Activated effector memory CD4-positive, alpha-beta T cell treated with anti-CD3 and anti-CD28 coated beads, Interleukin-2, amount 50 U/mL, for 16 hours (primary cell): ENCODE data around the gene ZEB2.

Experiments
- DNase-seq: peaks from one replicate; pipeline ENCODE4 v3.0.0-alpha.2; 2020

The ZEB2 gene

DNA sequence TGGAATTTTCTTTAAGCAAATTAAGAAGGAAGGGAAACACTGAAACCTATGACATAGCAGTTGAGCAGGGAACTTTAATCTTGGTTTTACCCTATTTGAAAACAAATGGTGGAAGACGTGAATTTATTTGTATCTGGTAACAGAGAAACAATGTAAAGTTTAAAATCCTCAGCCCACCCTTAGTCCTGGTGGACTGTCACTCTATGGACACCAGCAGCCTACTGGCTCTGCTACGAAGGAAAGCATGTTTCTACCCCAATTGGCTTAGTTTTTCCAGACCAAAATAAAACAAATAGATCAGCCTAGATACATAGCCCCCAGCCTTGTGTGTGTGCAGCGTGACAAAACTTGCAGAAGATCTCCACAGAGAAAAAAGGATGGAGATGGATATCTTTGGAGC is 7.4 kb downstream of the ZEB2 start:
- DNase-seq = no peak

DNA sequence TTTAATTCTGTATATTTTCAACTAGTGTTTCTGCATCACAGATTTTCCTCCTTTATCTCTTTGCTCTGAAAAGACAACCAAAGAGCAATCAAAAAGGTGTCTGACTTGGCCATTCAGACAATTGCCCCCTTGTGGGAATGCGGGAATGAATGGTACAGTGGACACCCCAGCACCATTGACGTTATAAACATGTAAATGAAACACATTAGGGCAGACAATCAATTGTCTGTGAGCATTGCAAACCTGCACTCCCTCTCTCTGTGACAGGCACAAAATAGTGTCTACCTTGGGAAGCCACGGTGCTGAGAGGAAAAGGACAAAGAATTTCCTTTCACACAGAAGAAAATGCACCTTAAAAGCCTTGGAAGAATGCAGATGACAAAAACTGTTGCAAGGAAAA is 8.0 kb downstream of the ZEB2 start:
- DNase-seq = no peak

DNA sequence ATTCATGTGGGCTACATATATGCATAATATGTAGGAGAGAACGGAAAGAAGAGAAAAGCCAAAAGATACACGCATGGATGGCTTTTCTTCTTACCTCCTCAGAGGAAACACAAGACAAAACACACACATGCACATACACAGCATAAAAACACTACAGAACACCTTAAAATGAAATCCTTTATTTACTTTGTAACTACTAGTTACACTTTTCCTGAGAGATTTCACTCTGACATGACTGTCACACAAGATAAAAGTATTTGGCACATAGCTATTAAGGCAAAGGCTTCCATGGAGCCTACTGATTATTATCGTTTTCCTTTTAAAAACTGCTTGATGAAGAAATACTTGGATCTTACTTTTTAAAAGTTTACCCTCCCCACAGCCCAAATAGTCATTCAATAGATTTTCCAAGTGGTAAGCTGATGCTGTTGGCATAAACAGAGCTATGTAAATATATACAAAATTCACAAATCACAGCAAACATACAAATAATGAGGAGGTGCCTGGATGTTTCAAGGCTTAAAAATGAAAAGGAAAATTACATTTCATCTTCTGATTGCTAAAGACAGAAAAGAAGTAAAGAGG is 8.6 kb downstream of the ZEB2 start:
- no peak for DNase-seq

DNA sequence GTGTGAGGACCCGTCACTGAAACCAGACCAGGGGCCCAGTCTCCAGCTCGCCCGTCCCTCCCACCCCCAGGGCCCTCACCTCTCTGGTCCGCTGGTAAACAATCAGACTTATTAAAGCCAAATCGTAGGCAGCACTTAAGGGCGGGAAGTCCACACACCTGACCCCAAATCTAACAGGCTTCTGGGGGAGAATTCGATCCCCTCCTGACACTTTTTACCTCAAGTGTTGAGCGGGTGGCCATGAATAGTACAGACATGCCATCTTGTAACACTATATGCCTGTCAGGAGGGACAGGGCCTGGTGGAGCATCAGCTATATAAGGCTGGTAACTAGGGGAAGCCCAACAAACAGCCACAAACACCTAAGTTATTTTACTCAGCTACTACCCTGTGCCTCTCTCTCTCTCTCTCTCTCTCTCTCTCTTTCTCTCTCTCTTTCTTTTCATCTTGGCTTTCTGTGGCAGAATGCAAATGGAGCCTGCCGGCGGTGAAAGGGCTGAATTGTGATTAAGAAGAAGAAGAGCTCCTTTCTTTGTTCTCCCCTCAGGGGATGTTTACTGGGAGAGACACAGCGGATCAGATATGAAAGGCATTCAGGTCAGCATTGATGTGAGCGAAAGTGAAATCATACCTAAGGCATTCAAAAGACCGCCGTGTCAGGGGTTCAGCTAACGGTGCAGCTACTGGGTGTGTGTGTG is 9.5 kb downstream of the ZEB2 start:
- DNase-seq = peak; percentile 59

DNA sequence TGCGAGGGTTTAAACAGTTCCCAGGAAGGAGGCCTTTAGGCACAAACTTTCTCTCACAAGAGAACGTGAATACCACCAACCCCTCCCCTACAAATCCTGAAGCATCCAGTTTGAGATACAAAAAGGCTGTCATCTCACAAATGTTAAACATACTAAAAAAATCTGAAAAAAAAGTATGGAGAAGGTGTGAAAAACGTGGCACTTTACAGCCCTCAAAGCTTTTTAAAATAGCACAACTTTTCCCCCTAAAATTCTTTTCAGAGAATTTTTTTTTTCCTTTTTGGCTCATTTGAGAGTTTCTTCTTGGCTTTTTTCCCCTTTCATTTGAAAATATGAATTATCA is 10.1 kb downstream of the ZEB2 start:
- DNase-seq = no peak

DNA sequence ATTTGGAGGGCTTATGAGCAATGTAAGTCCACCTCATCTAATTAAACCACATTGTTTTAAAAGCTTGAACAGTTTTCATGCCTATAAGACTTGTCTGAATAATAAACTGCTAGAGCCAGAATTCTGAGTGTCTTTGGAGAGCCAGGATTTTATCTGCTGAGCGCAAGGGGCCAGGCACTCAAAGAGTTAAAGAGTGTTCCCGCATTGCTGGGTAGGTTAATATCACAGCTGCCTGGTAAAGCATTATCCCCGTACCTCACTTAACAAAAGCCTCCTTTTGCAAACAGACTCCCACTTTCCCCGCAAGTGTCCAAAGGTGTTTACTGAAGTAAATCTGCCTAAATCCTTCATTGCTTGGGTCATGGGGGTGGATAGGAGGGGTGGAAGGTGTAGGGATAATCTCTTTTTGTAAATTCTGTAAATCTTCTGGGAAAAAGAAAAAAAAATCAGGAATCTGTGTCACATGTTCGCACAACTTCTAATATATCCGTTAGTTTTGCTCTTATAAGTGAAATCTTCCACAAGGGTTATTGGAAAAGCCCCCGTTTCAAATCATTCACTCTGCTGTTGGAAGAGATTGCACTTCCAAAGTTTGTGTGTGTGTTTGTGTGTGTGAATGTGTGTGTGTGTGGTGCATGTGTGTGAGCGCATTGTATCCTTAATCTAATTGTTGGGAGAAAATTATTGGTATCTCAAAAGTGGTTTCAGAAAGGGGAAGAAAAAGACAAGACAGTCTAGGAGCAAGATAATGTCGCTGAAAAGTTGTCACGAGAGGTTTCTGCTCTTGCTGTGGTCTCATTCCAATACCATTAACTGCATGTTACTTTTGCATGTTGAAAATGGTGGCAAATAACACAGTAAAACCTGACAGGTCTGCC is 10.7 kb downstream of the ZEB2 start:
- no peak for DNase-seq

DNA sequence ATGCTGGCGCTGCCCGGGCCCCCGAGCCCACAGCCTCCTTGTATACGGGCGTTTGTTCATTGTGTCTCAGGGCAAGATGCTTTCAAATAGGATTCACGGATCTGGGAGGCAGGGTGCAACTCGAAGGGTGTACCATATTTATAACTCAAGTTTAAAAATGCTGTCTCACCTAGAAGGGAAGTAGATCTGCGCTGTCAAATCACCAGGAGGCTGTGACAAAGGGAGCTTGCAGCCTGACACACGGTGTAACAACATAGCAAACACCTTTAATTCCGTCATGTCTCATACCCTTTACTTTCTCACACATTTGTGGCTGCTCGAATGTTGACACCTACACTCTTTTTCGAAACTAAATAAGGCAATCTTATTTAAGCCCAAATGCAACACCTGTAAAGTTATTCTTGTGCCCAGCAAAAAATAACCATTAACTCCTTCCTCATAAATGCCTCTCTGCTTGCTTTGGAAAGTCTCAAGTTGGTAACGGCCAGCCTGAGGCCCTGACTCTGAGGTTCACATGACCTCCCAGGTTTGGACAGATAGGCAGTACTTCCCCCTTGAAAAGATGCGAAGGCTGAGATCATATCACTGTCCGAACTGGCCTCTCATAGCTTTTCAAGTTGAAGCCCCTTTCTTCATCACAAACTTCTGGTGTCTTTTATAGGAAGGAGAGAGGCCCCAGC is 11.6 kb downstream of the ZEB2 start:
- no peak for DNase-seq

DNA sequence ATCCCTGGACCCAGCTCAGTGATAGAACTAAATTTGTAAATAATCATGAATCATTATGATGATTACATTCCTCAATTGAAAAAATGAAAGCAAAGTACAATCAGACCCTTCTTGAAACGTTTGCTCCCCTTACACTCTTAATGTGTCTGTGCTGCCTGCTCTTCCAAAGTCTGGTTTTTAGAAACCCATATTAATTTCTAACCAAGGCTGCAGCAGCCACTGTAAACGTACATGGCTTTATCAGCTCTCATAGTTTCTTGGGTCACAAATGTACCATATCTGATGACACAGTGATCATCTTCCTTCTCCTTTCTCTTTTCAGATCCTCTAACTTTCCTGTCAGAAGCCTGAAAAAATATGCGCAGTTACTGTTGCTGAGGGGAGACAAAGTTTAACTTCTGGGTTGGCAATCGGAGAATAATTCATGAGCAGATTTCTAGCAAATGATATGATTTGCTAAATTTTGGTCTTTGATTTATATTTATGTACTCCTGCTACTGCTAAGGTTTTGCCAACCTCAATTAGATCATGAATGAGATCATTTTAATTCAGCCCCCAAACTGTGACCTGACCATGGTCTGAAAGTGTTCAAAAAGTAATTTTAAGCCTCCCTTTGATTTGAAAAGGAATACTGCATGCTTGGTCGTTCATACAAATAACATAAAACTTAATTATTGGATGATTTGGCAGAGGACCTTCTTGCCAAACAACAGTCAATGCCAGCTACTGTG is 12.3 kb downstream of the ZEB2 start:
- no peak for DNase-seq

DNA sequence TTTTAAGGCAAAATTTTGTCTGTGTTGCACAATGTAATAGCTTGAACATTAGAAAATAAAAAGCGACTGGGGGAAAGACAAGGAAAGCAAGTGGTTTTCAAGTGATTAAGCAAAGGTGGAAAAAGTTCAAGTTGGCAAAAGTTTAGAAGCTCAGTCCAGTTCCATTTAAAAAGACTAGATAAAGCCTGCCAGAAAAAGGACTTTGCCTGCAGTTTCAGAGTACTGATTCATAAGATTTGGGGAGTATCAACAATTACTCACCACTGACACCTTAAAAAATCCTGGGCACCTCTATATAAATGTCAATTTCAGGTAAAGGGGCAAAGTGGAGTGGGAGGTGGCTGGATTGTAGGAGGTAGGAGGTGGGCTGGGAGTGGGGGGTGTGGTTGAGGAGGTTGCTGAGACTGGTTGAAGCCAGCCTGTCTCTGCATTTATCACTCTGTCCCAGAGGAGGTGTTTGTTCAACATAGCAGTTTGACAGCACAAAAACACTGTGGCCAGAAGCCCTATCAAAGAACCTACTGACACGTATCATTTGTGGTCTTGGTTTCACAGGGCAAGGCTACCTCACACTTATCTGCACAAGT is 14.6 kb downstream of the ZEB2 start:
- no peak for DNase-seq

DNA sequence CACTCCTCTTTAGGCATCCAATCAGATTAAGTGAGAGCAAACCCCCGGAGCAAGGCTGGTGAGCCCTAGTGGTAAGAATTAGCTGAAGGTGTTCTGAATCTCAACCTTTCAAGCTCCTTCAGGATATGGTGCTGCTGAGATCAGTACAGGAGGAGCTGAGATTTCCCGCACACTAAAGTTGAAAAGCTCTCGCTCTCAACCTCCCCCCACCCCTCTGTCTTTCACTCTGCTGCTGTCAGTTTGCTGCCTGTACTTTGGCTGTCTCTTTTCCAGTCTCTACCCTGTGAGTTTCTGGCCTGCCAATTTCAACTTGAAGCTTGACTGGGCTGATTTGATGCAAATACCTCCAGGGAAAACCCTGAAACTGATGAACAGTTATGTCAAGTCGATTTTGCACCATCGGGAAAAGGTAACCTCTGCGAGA is 15.7 kb downstream of the ZEB2 start:
- DNase-seq = no peak

DNA sequence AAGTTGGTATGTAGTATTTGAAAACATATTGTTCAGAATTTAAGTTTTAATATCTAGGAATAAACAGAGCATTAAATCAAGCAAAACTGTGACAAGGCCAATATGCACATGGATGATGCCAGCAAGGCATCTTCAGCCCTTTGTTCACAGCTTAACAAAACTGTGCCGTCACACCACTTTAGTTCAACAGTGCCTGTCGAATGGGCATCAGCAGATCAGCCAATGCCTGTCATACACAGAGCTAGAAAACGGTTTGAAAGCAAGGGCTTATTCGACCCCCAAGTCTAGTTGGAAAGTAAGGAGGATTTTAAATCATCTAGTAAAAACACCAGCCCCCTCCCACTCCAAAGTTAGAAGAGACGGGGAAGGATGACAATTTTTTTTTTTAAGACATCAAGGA is 16.7 kb downstream of the ZEB2 start:
- no peak for DNase-seq

DNA sequence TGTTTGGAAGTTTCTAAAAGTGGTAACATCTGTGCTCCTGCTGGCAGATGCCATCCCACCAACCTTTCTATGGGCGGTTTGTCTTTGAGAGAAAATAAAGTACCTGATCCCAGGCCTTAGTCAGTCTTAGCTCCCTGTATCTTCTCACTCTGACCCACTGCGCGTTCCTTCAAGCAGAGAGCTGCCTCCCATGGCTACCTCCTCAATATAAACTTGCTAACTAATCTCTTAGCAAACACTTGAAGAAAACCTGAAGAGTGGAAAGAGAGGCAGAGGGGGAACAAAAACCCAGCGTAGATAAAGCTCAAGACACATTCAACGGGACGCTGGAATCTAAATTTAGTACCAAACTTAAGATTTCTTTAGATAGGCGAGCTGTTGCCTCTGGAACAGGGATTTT is 17.6 kb downstream of the ZEB2 start:
- no peak for DNase-seq

DNA sequence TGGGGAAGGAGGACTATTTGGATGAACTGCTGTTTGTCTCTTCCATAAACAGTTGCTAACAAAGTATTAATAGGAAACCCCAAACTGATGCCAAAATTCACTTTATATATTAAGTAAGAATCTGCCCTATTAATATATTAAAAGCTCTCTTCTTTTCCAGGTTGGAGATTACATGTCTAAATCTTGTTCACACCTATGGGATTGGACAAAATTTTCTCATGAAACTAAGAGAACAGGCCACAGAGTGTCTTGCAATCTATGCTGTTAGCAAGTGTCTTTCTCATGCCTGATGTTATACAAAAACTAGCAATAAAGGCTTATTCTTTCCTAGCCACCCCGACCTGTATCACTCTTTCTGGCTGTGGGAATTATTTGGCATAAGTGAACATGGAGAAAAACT is 18.3 kb downstream of the ZEB2 start:
- no peak for DNase-seq

DNA sequence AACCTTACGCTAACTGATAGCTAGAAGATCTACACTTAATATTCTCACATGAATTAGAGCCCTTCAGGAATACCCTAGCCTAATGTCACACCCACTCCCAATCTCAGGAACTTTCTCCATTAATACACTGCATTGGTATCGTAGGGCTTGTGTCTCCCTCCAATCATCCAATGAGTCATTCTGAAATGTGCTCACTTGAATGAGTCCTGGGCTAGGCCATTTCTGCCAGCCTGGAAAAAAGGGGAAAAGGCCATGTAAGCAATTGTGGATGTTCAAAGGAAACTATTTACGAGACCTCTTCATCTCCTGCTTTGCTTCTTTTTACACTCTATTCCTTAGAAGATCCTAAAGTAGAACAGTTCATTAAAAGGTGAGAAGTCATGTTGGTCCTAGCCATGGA is 18.8 kb downstream of the ZEB2 start:
- no peak for DNase-seq

DNA sequence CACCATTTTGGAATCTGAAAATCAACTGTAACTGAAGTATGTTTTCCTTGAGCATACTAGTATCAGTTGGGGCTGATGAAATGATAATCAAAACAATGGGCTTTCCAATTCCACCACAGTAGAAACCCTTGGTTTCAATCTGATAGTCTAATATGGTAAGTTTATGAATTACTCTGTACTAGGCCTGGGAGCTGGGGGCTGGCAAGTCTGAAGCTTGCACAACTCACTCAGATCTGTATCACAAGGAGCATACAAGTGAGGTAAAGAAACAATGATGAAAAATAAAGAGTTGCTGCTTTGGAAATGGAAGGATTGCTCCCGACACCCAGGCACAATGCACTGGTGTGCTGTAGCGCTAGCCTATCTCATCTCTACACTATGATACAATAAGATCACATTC is 19.4 kb downstream of the ZEB2 start:
- DNase-seq = no peak

DNA sequence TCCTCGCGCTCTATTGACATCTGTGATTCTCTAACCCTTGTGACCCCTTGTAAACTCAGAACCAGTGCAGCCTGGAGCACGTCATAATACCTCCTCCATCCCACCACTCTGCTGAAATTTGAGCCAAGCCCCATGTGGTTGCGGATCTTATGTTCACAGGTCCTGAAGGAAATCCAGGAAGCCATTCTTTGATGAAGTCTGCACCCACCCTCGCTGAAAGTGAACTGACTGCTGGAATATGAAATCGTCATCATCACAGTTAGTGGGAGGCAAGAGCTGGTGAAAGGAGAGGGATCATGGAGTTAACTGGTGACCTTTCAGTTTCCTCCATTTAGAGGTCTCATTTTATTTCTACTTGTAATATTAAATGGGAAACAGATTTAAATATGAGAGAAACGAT is 21.6 kb downstream of the ZEB2 start:
- no peak for DNase-seq

DNA sequence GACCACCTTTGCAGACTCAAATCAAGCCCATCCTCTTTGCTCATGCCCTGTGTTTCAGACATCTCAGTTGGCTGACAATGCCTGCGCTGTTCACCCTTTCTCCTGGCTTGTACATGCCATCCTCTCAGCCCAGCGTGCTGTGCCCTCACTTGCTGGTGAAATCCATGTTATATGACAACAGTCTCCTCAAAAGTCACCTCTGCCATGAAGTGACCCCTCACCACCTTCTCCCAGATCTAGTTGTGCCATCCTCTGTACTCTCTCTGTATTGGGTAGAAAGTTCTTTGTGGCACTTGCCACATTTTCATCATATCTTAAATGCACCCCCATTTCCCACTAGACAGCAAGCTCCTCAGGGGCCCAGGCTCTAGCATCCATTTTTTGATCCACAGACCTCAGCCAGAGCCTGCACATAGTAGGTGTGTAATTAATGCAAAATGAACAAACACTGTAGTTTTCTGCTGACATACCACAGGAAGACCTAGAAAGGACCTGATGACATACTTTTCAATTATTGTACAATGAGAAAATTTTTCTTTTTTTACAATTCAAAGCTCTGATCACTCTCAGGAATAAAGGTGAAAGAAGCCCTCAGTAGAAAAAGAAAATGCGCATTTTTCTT is 22.8 kb downstream of the ZEB2 start:
- DNase-seq = no peak

DNA sequence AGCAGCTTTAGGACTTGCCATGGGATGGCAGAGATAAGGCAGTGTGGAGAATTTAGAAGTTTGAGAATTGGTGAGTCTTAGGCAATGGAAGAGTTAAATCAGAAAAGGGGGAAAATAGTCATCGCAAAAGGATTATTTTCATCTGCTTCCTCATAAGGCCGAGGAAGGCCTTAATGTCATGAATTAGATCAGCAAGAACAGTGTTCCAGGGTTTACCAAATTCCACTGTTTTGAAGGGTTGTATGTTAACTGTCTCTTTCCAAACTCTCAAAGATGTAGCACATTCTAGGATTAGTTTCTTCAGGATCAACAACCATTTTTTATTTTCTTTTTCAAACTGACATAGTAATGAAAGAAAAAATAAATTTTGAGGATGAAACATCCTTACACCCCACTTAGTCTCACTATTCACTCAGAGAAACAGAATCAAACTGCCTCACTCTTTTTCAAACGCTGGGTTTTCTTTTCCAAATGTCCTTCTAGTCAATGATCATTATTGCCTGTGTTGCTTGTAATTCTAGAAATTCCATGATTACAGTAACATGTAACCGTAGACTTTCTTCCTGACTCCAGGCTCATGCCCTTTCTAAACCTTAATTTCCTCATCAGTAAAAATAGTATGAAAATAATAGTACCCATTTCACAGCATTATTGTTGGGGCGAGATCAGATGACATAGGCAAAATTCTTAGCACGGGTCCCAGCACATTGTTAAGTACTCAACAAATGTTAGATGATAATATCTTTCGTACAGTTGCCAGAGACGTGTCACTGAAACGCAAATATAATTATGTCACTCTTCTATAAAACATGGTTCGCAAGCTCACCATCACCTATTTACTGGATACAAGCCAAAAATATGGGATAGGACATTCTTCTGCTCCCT is 23.6 kb downstream of the ZEB2 start:
- DNase-seq = no peak

DNA sequence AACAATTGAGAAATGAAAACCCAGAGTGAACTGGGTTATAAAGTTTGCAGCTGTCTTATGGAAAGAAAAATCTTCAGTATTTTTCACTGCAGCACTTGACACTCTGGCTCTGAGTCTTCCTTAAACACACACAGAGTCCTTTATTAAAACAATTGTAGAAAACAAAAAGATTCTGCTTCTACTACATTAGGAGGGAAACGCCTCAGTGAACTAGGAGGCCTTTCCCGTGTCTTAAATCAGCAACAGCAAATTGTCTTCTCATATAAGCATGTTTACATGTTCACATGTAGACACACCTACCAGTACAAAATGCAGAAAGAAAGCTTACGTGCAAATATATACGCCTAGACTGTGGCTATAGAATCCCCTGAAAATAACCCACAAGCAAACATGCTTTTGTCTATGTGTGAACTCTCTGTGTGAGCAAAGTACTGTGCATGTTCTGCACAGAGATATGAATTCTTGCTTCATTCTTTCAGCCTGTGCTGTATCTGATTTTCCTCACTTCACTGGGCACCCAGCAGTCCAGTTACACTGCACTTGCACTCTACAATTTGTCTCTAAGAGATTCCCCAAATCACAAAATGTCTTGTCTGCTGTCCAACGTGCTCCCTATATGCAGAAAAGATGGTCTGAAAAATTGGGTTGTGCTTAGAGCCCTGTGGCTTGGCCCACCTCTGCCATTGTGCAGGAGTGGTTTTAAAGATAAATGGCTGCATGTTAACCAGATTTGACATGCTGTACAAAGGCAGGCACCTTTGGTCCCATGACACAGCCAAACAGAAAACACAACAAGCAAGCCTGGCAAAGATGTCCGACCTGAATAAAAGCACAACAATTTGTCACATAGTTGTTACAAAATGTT is 24.5 kb downstream of the ZEB2 start:
- no peak for DNase-seq
